Calu3 (cell line): ENCODE results near the gene BDKRB2. TPM values are rescaled to one million over a fixed set of nuclear protein-coding genes. Genes with fewer than 3 reads are reported as not detected.

Experiments
- BruUV-seq: library from RNA; stranded (reverse); fragments of 400-500 nt; replicated peaks from 2 replicates; lab custom pipeline; 2021; lab: Mats Ljungman, UMichigan
- CTCF ChIA-PET: fragments of 300-600 bp; sonication (Branson Sonifier 250); formaldehyde crosslinking; loops from one replicate; lab custom pipeline; 2022; ENCODE audit warnings: antibody characterized with exemption; lab: Charles Lee
- DNase-seq: peaks from one replicate; pipeline ENCODE4 v3.0.0; 2022
- H3K27ac Mint-ChIP-seq: one replicate; pipeline ENCODE4 v1.8.0; 2022; ENCODE audit warnings: mixed read lengths; ENCODE audit not compliant: unreplicated experiment
- H3K27me3 Mint-ChIP-seq: one replicate; pipeline ENCODE4 v1.8.0; 2022; ENCODE audit warnings: mixed read lengths; ENCODE audit not compliant: unreplicated experiment
- H3K36me3 Mint-ChIP-seq: one replicate; pipeline ENCODE4 v1.8.0; 2022; ENCODE audit warnings: mild to moderate bottlenecking, moderate library complexity, mixed read lengths; ENCODE audit not compliant: insufficient read depth, unreplicated experiment
- H3K4me1 Mint-ChIP-seq: one replicate; pipeline ENCODE4 v1.8.0; 2022; ENCODE audit warnings: mild to moderate bottlenecking, low read depth, mixed read lengths; ENCODE audit not compliant: unreplicated experiment
- H3K4me3 Mint-ChIP-seq: one replicate; pipeline ENCODE4 v1.8.0; 2022; ENCODE audit warnings: mild to moderate bottlenecking, low read depth, moderate library complexity, mixed read lengths; ENCODE audit not compliant: unreplicated experiment
- H3K9me3 Mint-ChIP-seq: one replicate; pipeline ENCODE4 v1.8.0; 2022; ENCODE audit warnings: low read depth, mixed read lengths; ENCODE audit not compliant: unreplicated experiment
- intact Hi-C: fragments of 100-400 bp; cut with micrococcal nuclease; formaldehyde crosslinking; loops from one replicate; pipeline ENCODE4 v1.10.0; 2022; ENCODE audit not compliant: unreplicated experiment
- total RNA-seq: library from RNA; stranded (reverse); gene quantifications from 2 replicates; pipeline ENCODE4 v1.2.3, GENCODE V29; 2022
- TF ChIP-seq, protein P1 (sequence below): fragments of 200-600 bp; IDR thresholded peaks from one replicate; pipeline ENCODE4 v1.8.0; 2022; ENCODE audit warnings: antibody characterized with exemption; ENCODE audit not compliant: unreplicated experiment

BDKRB2 gene
- total RNA-seq, 1 experiment from 2014 or later = 0.28 TPM

DNA sequence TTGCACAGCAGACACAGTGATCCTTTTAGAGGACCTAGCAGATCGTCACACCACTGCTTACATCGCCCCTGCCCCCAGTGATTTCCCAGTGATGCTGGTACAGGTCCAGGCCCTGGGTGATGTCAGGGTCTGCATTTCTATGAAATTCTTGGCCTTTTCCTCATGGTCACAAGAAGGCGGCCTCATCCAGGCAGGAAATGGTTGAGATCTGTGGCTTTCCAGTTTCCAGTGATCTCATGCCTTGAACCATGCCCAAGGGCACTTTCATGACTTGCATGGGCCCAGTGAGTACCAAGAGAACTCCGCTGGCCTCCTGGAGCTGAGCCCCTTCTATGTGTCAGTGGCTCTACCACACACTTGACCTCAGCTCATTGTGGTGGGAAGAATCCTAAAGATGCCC, 41.9 kb upstream of the BDKRB2 start:
- Mint-ChIP-seq H3K36me3 (no peaks in the 10 kb centered on the region), H3K4me1 (peaks cover 27% of the 10 kb centered on the region), H3K27me3 (no peaks in the 10 kb centered on the region), H3K4me3 (no peak overlapping the region), H3K9me3 (no peaks in the 10 kb centered on the region), H3K27ac (no peak overlapping the region)
- DNase-seq = no peak
- TF ChIP-seq, protein P1, sequence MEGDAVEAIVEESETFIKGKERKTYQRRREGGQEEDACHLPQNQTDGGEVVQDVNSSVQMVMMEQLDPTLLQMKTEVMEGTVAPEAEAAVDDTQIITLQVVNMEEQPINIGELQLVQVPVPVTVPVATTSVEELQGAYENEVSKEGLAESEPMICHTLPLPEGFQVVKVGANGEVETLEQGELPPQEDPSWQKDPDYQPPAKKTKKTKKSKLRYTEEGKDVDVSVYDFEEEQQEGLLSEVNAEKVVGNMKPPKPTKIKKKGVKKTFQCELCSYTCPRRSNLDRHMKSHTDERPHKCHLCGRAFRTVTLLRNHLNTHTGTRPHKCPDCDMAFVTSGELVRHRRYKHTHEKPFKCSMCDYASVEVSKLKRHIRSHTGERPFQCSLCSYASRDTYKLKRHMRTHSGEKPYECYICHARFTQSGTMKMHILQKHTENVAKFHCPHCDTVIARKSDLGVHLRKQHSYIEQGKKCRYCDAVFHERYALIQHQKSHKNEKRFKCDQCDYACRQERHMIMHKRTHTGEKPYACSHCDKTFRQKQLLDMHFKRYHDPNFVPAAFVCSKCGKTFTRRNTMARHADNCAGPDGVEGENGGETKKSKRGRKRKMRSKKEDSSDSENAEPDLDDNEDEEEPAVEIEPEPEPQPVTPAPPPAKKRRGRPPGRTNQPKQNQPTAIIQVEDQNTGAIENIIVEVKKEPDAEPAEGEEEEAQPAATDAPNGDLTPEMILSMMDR = no peak
- no TSS peak for BruUV-seq
- intact Hi-C loops = no loop called here
- CTCF ChIA-PET = no interaction called here

DNA sequence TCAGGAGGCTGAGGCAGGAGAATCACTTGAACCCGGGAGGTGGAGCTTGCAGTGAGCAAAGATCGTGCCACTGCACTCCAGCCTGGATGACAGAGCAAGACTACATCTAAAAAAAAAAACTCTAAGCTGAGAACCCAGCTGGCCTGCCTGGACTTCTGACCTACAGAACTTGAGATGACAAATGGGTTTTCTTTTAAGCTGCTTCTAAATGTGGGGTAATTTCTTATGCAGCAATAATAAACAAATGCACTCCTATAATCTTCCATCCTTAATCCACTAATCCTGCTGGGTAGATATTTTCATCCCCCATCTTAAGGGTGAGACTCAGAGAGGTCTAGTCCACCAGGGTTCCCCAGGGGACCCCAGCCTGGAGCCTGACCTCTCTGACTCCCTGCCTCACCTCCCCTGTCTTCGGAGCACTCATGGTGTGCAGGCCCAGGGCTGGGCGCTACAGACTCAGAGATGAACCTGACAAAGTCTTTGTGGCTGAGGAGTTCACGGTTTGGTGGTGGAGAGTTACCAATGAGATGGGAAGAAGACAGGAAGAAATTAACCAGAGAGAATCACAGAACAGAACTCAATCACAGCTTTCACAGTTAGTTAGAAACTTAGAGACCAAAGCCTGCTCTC, 39.7 kb upstream of the BDKRB2 start:
- no peak for DNase-seq
- Mint-ChIP-seq H3K27ac (no peak overlapping the region), H3K9me3 (no peaks in the 10 kb centered on the region), H3K27me3 (peaks cover 13% of the 10 kb centered on the region), H3K4me3 (no peak overlapping the region), H3K36me3 (no peaks in the 10 kb centered on the region), H3K4me1 (peaks cover 19% of the 10 kb centered on the region)
- no TSS peak for BruUV-seq
- TF ChIP-seq, protein P1 = no peak
- intact Hi-C loops = no loop called here
- CTCF ChIA-PET = no interaction called here

DNA sequence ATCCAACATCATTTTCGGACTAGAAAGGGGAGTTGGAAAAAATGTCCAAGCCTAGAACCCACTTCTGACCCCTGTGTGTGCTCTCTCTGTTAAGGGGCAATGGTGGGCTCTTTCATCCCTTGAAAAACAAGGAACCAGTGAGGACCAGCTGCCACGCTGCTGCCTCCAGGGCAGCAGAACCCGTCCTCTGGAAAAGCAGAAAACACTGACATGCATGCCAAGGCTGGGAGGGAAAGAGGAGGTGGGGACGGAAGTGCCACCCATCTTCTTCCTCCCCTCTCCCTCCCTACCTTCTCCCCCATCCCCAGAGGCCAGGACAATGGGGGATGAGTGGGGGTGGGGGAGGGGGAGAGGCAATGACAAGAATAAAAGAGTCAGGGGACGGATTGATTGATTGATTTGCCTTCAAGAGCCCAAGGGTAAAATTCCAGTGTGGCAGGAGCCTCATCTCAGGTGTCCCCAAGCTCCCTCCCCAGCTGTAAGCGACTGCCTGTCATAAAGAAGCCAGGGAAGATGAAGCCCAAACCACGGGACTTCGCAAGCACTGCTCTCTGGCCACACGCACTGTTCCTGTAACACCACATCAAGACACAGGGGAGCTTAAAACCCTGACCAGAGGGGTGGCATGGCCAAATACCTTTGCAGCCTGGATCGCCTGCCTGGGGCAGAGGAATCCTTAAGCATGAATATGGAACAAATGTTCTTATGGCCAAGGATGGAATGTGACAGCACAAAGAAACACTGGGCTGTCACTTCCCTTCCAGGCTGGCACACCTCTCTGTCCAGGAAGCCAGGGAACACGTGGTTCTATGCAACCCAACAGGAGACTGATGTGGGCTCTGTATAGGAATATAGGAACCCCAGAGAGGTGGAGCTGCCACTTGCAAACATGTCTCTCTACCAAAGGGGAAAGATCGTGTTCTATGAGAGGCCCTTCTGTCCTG, 38.9 kb upstream of the BDKRB2 start:
- peaks cover 21% of the 10 kb centered on the region for H3K27me3 Mint-ChIP-seq

DNA sequence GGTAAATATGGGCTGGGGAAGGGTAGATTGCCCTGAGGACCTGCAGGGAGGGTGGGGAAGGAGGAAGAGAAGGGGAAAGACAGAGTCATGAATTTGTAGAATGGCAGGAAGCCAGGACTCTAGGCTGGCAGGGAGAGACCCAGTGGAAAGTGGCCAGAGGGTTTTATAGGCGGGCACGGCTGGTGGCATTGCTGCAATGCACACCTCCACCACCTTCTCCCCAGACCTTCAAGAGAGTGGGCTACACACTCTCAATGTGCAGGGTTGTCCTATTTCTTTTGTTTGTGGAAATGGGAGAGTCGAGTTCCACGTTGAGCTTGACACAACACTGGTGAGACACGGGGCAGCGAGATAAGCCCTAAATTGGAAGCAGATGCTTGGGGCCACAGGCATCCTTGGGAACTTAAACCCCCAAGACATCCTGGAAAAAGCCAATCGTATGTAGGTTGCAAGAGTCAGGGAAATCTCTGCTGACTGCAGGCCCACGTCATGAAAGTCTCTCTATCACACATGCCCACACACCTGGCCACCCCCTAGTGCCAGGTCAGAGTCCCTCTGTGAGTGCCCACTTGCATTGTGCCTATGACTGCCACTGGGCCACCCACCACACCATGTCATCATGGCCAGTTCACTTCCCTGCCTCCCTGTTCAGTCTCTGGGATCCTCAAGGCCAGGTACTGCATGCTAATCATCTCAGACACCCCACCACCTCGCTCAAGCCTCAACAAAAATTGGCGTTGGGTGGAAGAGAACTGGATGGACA, 38.0 kb upstream of the BDKRB2 start:
- H3K9me3 Mint-ChIP-seq = no peaks in the 10 kb centered on the region
- no peak overlapping the region for H3K4me3 Mint-ChIP-seq
- intact Hi-C loops = no loop called here
- no peaks in the 10 kb centered on the region for H3K36me3 Mint-ChIP-seq
- no peak for DNase-seq
- peaks cover 30% of the 10 kb centered on the region for H3K27me3 Mint-ChIP-seq
- CTCF ChIA-PET = no interaction called here
- TF ChIP-seq, protein P1 = no peak
- BruUV-seq = no TSS peak
- no peak overlapping the region for H3K27ac Mint-ChIP-seq
- peaks cover 7% of the 10 kb centered on the region for H3K4me1 Mint-ChIP-seq

More for the DNA sequence above, 38.9 kb upstream of the BDKRB2 start:
- H3K9me3 Mint-ChIP-seq = no peaks in the 10 kb centered on the region
- TF ChIP-seq, protein P1 = no peak
- H3K4me3 Mint-ChIP-seq = no peak overlapping the region
- no peaks in the 10 kb centered on the region for H3K36me3 Mint-ChIP-seq
- no TSS peak for BruUV-seq
- CTCF ChIA-PET = no interaction called here
- no peak for DNase-seq
- intact Hi-C loops = no loop called here
- H3K4me1 Mint-ChIP-seq = peaks cover 11% of the 10 kb centered on the region
- no peak overlapping the region for H3K27ac Mint-ChIP-seq
